NCI-H2227 treated with DMSO at 0.1 percent for 48 hours (cell line): ENCODE results near the gene TRHDE.
"Not testable (repeated sequence)": the region's sequence is repeated elsewhere in the genome, so short reads cannot be mapped to it uniquely, and the experiment has no call there.

Source experiments
- DNase-seq: peaks from one replicate; lab custom pipeline; 2025; lab: John Stamatoyannopoulos, UW

TRHDE gene

GRCh38 chr12:72520044-72520678, 248.0 kb downstream of the TRHDE start:
- DNase-seq, result not testable (repeated sequence)

- DNase-seq, result no peak
Observed at GRCh38 chr12:72521326-72521725, 249.2 kb downstream of the TRHDE start.

GRCh38 chr12:72522411-72522810, 250.2 kb downstream of the TRHDE start:
- no peak for DNase-seq

- no peak for DNase-seq
Observed at GRCh38 chr12:72523754-72524153, 251.6 kb downstream of the TRHDE start.

DNA sequence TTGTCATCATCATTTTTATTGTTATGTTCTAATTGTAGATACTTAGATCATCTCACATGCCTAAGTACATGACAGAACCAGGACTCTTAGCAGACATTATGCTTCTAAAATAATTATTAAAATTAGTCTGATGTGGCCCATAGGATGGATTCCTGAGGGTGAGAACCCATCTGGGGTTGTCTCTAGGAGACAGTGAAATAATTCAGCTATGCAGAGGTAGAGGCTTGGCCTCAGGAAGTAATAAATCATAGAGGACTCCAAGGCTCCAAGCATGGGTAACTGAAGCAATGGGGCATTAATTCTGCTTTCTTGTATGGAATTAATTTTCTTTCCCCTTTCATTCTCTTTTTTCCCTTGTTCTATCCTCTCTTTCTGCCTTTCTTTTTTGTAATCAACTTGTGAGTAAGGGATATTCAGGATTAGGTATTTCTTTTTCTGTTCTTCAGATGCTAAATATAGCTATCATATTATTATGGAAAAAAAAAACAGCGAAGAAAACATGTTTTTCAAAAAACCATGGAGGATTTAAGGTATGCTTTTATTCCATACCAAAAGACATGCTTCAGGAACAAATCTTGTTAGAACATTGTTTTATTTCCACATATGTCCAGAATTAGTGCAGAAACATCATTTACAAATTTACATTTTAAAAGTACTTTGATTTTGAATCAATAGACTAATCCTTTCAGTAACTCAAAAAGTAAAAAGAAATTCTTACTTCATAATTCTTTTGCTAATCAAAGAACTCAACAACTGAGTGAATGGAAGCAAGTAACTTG, 263.2 kb downstream of the TRHDE start:
- no peak for DNase-seq

GRCh38 chr12:72540811-72541210, 268.6 kb downstream of the TRHDE start:
- DNase-seq, result no peak

- DNase-seq, result no peak
Observed at GRCh38 chr12:72543777-72544467, 271.8 kb downstream of the TRHDE start.

DNA sequence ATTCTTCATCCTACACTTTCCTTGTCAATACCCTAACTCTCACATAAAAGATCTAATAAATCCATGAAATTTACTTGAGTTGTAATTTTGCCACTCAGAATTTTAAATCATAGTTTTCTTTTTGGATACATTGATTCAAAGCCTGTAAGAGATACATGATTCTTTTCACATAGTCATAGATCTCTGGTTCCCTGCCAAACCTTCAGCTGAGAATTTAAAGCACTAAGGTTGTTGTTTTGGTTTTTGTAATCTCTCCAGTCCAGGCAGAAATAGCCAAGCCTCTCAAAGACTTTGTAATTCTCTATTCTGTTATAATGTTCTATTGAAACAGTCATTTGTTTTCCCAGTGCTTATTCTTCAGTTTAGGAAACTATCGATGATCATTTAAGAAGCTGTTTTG, 273.9 kb downstream of the TRHDE start:
- DNase-seq, result no peak

DNA sequence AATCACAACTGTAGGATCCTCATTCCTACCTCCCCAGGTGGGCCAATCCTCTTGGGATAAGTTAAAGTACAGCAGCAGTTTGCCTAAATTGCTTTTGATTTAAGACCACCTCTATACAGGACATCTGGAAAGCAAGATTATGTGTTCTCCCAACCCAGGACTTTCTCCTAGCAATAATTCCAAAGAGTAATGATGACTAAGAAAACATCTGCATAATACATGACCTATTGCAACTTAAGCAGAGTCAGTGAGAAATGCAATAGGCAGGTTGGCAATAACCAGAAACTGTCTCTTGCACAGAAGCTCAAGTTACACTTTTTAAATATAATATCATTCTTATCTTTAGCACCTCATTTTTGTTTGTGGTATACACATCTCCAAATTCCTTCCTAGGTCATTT, 275.4 kb downstream of the TRHDE start:
- DNase-seq, result no peak

DNA sequence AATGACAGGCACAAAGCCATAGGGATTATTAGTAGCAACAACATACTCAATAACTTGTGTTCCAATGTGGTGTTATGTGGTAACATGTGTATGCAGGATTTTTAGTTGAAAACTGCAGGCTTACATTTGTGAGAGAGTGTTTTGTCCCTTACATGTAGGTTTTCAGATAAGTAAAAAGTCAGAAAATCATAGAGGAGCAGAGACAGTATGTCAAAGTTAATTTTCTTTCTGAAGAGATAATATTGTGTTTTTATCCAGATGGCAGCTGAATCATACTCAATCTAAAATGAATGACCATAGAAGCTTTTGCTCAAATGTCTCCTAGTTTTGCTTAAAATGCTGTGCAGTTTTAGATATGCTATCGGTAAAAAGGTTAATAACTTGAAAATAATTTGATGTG, 277.0 kb downstream of the TRHDE start:
- peak; percentile 32 for DNase-seq

- no peak for DNase-seq
Observed at GRCh38 chr12:72560003-72560769, 288.0 kb downstream of the TRHDE start.

- DNase-seq, result no peak
Observed at GRCh38 chr12:72570601-72571000, 298.4 kb downstream of the TRHDE start.

GRCh38 chr12:72574138-72574537, 302.0 kb downstream of the TRHDE start:
- no peak for DNase-seq

GRCh38 chr12:72578327-72578726, 306.2 kb downstream of the TRHDE start:
- DNase-seq, result no peak

GRCh38 chr12:72586456-72586855, 314.3 kb downstream of the TRHDE start:
- no peak for DNase-seq

DNA sequence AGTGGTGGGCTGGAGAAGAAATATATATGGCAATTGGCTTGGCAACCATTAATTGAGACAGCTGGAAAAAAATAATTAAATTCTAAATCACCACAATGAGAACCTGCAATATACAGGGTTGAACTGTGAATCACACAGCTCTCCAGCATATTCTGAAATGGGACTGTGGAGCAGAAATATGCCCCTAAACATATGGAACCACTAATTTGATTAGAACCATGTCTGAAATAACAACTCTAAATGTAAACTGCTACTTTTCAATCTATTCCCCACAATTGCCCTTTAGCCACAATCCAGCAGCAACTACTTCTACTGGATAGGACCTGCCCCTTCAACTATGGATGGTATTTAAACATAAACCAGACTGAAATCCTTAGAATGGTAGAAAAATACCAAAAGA, 330.4 kb downstream of the TRHDE start:
- DNase-seq, result no peak

DNA sequence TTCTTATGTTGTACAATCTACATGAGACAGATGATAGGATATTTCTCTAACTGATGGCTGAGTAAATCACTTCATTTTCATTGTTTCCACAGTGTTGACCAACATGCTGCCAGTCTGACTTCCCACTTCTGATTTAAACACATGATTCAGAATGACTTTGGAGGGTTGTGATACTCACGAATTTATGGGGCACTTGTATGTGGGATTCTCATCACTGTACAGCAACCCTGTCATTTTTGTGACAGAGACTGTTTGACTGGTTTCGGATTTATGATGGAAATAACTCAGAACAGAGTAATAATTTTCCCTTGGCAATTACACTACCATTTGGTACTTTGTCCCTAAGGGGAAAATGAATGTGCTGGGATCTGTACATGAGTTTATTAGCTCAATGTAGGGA, 333.8 kb downstream of the TRHDE start:
- peak; percentile 79 for DNase-seq

- DNase-seq, result no peak
Observed at GRCh38 chr12:72610342-72610741, 338.2 kb downstream of the TRHDE start.

GRCh38 chr12:72610854-72611358, 338.7 kb downstream of the TRHDE start:
- no peak for DNase-seq

- no peak for DNase-seq
Observed at GRCh38 chr12:72612171-72612570, 340.0 kb downstream of the TRHDE start.

DNA sequence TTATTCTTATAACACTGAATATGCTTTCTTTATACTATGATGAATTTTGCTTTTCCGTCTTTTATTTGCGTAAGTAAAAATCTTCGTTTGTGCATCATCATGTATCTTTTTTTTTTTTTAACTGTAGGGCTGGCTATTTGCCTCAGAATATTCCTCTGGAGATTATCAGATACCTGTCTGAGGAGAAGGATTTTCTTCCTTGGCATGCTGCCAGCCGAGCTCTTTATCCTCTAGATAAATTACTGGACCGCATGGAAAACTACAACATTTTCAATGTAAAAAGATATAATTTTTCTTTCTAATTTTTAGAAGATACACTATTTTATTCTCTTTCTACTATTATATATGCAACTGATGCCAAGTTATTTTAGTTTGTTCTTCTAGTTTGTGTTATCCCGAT, 346.6 kb downstream of the TRHDE start:
- no peak for DNase-seq

DNA sequence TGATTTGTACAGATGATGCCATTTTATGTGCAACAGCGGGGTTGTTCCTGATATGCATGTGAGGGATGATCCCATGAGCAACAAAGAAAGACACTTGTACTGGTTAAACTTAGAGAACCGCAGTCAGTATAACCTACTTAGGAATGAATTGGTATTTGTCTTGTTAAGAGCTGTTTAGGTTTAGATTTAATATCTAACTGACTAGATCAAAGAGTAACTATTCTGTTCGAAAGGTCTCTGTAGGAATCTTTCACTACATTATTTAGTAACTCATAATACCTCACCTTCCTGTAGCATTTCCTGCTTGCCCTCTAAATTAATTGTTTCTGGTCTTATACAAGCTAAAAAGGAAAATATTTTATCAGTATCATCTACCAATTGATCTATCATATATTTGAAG, 350.4 kb downstream of the TRHDE start:
- DNase-seq, result no peak
